HG02642 (cell line): ENCODE results near the gene RNPEPL1.
A peak's percentile ranks its signal among the peaks of the same experiment; 100 is the strongest.
"Not testable (repeated sequence)": the region's sequence is repeated elsewhere in the genome, so short reads cannot be mapped to it uniquely, and the experiment has no call there.

Source experiments
- ATAC-seq: cut with Tn5 transposase; IDR thresholded peaks from one replicate; pipeline ENCODE4 v1.9.1; 2021; ENCODE audit warnings: mild to moderate bottlenecking; ENCODE audit not compliant: unreplicated experiment, poor library complexity

RNPEPL1 gene, protein sequence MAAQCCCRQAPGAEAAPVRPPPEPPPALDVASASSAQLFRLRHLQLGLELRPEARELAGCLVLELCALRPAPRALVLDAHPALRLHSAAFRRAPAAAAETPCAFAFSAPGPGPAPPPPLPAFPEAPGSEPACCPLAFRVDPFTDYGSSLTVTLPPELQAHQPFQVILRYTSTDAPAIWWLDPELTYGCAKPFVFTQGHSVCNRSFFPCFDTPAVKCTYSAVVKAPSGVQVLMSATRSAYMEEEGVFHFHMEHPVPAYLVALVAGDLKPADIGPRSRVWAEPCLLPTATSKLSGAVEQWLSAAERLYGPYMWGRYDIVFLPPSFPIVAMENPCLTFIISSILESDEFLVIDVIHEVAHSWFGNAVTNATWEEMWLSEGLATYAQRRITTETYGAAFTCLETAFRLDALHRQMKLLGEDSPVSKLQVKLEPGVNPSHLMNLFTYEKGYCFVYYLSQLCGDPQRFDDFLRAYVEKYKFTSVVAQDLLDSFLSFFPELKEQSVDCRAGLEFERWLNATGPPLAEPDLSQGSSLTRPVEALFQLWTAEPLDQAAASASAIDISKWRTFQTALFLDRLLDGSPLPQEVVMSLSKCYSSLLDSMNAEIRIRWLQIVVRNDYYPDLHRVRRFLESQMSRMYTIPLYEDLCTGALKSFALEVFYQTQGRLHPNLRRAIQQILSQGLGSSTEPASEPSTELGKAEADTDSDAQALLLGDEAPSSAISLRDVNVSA

DNA sequence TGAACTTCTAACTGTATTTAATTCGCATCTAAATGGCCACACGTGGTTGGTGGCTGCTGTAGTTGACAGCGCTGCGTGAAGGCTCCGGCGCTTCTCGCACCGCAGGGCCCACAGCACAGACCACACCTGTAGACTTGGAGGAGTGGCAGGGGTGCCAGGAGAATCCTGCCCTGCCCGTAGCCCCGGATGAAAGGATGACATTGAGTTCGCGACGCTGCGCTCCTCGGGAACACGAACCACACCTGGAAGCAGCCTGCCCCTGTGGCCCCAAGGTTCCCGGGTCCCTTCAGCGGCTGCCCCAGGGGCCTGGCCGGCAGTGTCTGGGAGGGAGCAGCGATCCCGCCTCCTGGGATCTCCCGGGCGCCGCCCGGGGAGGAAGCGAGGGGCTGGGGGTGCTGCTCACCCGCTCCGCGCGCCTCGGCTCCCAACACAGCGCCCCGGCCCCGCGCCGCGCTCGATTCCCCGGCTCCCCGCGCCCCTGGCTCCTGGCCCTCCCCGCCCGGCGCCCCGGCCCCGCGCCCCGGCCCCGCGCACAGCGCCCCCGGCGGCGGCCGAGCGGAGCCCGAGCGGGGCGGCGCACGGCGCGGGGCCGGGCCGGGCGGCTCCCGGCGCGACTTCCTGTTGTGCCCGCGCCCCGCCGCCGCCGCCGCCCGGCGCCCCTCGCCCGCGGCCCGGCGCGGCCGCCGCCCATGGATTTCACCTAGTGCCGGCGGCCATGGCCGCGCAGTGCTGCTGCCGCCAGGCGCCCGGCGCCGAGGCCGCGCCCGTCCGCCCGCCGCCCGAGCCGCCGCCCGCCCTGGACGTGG lies at the start of gene RNPEPL1:
TSS of gene RNPEPL1 (plus strand) at position 613 of the 806 bp plus-strand sequence. CDS start at position 716, 103 bp downstream.
- ATAC-seq: peak; percentile 38

DNA sequence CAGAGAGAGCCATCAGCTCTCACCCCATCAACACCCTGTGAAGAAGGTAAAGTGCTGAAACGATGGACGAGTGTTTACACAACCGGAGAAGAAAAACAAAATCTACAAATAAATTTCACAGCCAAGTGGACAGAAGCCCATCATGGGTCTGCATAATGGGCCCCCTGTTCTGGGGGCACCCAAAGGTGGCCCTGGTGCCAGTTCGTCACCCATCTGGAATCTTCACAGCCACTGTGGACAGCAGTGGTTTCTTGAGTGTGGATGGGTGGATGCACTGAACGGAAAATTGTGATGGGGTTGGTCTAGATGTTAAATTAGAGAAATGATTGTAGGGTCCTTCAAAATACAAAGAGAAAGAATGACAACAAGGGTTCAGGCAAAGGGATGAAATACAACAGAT lies 49.3 kb upstream of the RNPEPL1 start:
- ATAC-seq: no peak

DNA sequence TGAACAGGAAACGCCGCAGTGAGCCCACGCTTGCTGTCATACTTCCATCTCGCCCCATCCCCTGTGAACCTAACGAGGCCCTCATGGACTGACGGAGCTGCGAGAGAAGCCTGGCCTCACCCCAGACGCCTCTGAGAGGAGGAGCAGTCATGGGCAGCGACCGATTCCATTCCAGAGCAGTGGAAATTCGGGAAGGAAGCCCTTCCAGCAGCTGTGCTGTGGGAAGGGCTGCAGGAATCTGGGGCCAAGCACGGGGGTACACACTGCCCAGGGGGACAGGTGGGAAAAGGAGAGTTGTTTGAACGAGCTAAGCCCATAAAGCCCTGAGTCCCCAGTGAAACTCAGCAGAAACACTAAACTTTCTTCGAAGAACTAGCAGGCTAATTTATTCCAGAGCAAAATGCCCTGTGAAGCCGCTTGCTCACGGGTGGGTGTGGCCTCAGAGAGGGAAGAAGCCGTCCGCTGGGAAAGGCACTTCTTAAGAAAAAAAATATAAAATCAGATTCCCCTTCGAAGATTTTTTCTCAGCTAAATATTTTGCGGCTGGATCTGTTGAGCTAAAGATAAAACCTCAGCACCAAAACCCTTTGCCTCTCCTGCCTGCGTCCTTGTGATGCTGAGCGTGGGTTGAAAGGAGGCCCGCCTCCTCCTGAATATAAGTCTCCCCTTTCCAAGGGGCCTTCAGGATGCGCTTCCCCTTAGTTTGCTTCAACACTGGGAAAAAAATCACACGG lies 48.7 kb upstream of the RNPEPL1 start:
- ATAC-seq: no peak

DNA sequence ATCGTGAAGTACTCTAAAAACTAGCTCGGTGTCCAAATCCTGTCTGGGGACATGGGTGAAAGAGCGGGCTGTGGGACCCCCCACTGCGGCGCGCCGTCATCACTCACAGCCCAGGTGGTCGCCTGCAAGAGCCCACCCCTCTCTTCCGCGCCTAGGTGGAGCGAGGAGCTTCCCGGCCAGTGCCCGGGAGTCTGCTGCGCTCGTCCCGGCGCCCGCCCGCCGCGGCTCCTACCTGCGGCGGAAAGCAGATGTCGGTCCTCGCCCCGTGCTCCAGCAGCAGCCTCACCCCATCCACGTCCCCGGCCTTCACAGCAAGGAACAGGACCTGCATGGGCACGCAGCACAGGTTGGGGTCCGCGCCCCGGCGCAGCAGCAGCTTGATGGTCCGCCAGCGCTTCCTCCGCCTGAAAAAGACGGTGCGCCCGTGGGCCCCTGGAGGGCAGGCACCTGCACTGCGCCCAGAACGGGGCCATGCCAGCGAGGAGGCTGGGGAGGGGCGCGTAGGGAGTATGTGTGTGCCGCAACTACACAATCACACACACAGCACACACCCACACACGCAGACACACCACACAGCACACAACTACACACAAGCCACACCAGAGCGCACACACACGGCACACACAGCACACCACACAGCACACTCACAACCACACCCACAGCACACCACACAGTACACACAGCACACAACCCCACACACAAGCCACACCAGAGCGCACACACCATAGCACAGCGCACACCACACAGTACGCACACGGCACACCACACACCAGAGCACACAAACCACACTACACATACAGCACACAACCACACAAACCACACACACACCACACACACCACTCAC lies 47.9 kb upstream of the RNPEPL1 start:
- ATAC-seq: no peak

DNA sequence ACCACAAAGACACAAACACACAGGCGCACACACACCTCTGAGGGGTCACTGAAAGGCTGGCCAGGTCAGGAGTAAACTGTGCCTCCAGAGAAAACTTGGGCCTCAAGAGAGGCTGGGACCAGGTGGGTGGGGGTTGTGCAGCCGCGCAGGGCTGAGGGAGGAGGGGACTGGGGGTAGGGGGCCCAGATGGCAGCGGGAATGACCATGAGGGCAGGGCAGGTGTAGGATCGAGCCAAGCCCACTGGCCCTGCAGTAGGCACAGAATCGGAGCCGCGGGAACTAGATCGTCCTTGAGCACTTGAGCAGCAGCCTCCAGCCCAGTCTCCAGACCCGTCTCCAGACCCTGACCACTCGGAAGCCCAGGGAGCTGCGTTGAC lies 47.3 kb upstream of the RNPEPL1 start:
- no peak for ATAC-seq

DNA sequence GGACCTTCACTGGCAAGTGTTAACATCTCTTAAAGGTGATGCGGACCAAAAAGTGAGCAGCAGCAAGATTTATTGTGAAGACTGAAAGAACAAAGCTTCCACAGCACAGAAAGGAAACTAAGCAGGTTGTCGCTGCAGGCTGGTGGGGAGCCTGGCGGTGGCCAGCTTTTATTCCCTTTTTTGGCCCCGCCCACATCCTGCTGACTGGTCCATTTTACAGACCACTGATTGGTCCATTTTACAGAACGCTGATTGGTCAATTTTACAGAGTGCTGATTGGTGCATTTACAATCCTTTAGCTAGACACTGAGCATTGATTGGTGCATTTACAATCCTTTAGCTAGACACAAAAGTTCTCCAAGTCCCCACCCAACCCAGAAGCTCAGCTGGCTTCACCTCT lies 46.4 kb upstream of the RNPEPL1 start:
- not testable (repeated sequence) for ATAC-seq

DNA sequence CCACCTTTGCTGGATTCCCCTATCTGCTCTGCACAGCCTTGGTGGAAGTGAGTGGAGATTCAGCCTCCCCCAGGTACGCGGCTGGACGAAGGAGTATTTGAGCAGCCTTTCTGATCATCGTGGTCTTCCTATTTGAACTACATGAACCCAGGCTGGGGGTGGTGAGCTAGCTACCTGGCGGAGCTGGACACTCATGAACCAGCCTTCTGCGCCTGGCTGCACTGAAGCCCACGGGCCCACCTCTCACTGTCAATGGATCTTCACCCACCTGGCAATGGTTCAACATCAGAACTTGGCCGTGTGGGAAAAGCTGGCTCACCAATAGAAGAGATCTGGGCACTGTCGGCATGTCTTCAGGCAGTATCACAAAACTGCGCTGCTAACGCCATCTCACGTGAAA lies 45.9 kb upstream of the RNPEPL1 start:
- no peak for ATAC-seq

DNA sequence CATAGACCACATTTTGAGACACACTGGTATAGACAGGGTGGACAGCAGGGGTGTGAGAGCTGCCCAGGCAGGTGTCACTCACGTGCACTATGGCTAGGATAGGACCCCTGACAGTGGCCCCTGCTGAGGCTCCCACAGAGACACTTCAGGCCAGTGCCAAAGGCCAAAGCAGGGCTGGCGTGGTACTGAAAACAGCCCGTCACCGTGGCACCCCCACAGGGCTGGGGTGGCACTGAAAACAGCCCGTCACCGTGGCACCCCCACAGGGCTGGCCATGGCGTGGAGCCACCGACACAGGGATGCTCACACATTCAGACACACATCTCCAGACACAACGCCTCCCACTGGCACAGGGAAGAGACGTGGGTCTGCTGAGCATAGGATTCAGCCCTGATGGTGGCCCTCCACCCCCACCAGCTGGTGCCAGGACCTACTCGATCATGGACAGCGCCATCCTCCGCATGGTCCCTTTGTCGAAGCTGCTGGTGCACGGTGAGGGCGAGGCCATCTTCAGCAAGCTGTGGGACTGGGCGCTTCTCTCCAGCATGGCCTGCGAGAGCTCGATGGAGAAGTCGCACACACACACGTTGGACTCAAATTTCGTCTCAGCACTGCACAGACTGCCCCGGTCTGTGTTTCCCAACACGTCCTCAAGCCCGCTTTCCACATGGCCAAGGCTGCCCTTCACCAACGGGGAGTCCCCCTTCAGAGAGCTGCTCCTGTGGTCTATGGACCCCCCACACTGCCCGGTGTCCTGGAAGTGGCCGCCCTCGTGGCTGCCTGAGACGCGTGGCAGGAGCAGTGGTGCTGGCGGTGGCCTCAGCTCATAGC lies 44.6 kb upstream of the RNPEPL1 start:
- ATAC-seq: no peak

DNA sequence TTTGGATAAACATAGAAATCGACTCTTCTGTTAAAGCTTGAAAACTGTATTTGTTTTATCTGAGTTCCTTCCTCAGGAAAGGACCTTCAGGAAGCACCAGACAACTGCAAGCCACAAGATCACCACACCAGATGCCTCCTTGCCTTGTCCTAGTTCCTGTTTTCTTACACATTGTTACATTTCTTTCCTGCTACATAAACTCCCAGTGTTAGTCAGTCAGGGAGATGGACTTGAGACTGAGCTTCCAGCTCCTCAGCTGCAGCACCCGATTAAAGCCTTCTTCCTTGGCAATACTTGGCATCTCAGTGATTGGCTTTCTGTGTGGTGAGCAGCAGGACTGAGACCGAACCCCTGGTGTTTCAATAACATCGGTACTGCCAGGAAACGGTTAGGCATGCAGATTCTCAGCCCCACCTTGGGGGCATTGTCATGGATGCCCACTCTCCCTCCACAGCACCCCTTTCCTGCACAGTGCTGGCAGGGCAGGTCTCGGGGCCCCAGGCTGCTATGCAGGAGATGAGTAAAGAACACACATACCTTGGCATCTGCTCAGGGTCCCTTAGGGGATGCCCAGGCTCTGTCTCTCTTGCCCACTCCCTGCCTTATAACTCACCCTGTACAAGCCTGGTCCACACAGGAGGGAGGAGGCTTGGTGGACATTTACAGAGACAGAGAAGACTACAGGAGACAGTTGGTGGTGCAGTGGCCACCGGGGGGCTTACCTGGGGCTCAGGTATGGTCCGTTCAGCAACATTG lies 43.1 kb upstream of the RNPEPL1 start:
- no peak for ATAC-seq

DNA sequence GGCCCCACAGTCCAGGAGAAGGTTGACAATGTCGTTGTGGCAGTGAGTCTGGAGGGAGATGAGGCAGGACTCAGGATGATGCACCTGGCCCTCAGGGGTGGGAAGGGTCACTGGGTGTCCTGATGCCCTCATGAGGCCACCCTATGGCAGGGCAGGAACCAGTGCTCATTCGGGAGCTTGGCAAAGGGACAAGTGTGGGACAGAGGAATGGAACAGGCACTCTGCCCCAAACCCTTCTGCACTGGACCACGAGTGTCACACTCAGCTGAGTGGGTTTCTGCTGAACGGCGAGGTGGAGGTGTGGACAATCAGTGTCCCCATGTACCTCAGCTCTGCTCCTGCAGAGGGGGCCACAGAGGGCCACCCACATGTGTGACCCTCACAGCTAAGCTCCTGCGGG lies 42.5 kb upstream of the RNPEPL1 start:
- ATAC-seq: no peak

DNA sequence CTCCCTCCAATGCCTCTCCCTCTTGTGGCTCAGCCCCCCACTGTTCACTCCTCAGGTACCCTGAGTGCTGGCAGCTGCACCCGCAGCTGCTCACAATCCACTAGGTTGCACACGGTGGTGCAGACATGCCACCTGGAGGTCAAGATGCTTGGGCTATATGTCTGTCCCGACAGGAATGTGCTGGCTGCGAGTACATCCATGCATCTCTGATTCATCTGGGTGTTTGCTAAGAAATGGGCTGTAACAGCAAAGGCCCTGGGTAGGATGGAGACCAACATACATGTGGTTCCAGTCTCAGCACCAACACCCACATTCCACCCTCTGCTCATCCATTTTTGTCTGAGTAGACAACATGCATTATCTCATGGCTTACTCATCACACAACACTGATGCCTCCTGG lies 41.8 kb upstream of the RNPEPL1 start:
- no peak for ATAC-seq

DNA sequence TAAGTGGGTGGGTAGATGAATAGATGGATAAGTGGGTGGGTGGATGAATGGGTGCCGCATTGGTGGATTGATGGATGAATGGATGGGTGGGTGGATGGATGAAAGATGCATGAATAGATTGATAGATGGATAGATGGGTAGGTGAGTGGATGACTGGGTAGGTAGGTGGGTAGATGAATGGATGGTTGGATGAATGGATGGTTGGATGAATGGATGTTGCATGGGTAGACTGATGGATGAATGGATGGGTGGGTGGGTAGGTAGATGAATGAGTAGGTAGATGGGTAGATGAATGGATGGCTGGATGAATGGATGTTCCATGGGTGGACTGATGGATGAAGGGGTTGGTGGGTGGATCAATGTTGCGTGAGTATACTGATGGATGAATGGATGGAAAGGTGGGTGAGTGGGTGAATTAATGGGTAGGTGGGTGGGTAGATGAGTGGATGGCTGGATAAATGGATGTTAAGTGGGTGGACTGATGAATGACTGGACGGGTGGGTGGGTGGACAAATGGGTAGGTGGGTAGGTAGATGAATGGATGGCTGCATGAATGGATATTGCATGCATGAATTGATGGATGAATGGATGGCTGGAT lies 41.0 kb upstream of the RNPEPL1 start:
- ATAC-seq: no peak

DNA sequence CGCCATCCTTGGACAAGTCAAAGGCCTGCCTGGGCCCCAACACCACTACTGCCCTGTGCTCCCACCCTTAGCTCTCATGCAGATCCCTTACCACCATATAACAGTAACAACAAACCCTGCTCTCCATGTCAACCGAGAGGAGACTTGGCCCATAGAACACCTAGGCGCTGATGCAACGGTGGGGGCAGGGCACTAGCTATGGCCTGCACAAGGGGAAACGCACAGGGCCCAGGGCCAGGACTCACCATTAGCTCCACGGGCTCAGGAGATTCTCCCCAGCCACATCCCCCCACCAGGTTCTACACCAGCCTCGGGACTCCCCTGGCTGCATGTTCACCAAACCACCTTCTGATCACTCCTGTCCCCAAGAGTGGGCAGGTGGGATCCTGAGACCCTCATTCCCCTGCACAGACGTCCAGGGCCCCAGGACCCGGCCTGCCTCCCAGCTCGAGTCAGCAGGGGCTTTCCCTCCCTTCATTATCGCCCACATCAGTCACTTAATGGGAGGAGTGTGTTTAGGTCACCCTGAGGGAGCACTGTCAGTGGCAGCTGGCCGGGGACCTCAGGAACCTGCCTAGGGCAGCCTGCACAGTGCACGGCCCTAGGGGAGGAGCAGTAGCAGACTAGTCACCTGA lies 39.8 kb upstream of the RNPEPL1 start:
- ATAC-seq: no peak

DNA sequence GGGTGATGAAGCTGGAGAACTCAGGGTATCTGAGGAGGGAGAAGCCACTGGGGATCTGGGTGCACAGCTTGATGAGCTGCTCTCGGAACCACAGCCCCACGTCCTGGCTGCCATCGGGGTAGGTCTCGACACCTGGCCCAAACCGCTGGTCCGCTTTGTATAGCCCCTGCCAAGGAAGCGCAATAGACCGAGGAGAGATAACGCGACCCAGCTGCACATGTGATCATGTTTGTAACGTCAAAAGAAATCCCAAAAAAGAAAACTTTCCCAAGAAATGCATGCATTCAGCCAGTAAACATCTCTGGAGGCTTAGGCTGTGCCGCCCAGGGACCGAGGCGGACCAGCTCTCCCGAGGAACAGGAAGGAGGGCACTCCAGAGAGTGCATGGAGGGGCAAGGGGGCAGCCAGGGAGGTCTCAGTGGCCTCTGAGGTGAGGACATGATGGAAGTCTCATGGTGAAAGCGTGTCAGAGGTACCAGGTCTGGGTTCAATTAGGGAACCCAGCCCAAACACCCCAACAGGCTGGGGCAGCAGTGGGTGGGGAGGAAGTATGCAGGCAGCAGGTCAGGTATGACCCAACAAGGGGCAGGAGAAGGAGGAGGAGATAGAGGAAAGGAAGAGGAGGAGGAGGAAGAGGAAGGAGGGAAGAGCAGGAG lies 38.8 kb upstream of the RNPEPL1 start:
- no peak for ATAC-seq

DNA sequence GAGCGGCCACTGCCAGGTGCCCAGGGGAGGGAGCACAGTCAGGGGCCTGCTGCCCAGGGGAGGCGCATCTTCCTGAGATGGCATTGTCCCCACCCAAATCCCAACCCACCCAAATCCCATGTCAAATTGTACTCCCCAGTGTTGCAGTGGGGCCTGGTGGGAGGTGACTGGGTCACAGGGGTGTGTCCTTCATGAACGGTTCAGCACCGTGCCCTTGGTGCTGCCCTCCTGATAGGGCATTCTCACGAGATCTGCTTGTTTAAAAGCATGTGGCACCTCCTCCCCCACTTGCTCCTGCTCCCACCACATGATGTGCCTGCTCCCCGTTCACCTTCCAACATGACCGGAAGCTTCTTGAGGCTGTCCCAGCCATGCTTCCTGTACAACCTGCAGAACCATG lies 38.1 kb upstream of the RNPEPL1 start:
- ATAC-seq: no peak

DNA sequence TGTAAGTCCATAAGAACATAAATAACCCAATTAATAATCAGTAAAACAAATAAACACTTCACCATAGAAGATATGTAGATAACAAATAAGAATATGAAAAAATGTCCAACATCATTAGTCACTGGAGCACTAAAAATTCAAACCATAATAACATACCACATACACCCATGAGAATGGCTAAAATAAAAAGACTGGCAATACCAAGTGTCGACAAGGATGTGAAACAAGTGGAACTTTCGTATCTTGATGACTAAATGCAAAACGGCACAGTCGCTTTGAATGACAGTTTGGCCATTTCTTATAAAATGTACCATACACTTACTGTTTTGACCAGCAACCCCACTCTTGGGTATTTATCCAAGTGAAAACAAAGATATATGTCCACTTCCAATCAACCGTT lies 37.2 kb upstream of the RNPEPL1 start:
- ATAC-seq: no peak
